GM12873 (cell line): Measurements from ENCODE around the gene FAM111A.

Experiments
- CTCF ChIP-seq: IDR thresholded peaks from 2 replicates; pipeline ENCODE4 v1.5.1; 2012; ENCODE audit warnings: low read depth, mild to moderate bottlenecking, moderate library complexity, low read length, control low read depth; ENCODE audit not compliant: insufficient read depth; ENCODE audit errors: missing control alignments

FAM111A gene

GRCh38 chr11:59187035-59187434 is 44.4 kb downstream of the FAM111A start:
- TF ChIP-seq CTCF, result no peak

GRCh38 chr11:59187587-59187986 is 44.9 kb downstream of the FAM111A start:
- no peak for TF ChIP-seq CTCF

- no peak for TF ChIP-seq CTCF
Observed at GRCh38 chr11:59188954-59189353, 46.3 kb downstream of the FAM111A start.

- no peak for TF ChIP-seq CTCF
Observed at GRCh38 chr11:59189986-59190385, 47.3 kb downstream of the FAM111A start.

- no peak for TF ChIP-seq CTCF
Observed at GRCh38 chr11:59191095-59191494, 48.4 kb downstream of the FAM111A start.

GRCh38 chr11:59191890-59192289 is 49.2 kb downstream of the FAM111A start:
- no peak for TF ChIP-seq CTCF

GRCh38 chr11:59192446-59193020 is 49.9 kb downstream of the FAM111A start:
- no peak for TF ChIP-seq CTCF
